ENCODE data around the gene MYH10.

Gene MYH10

GRCh38 chr17:8665684-8666083 is 35.2 kb upstream of the MYH10 start:
- no peaks in the 10 kb centered on the region for H3K9me3 ChIP-seq (ENCODE audit: control insufficient read depth, insufficient read depth, low read length)
- TF ChIP-seq CTCF (IDR thresholded peaks at IDR 0.05; ENCODE audit: low read depth, low read length, poor library complexity, severe bottlenecking) (no peak), EZH2phosphoT487 (IDR thresholded peaks at IDR 0.05; ENCODE audit: borderline replicate concordance, low read length) (no peak)
- H3K27me3 ChIP-seq (ENCODE audit: control insufficient read depth, low read length) = no peaks in the 10 kb centered on the region
- H3K79me2 ChIP-seq (ENCODE audit: control insufficient read depth, low read length) = no peaks in the 10 kb centered on the region
- no peaks in the 10 kb centered on the region for H4K20me1 ChIP-seq (ENCODE audit: control insufficient read depth, insufficient read depth, low read depth, low read length)
- H3K9me2 ChIP-seq (replicated peaks; ENCODE audit: control insufficient read depth, low read length) = no peaks in the 10 kb centered on the region
- no peaks in the 10 kb centered on the region for H3K4me1 ChIP-seq (ENCODE audit: control insufficient read depth, low read length)
- H3F3A ChIP-seq (ENCODE audit: control insufficient read depth, insufficient read depth) = no peaks in the 10 kb centered on the region
- H3K4me3 ChIP-seq (ENCODE audit: low read length) = no peak overlapping the region
- no peak overlapping the region for H3K27ac ChIP-seq (ENCODE audit: low read depth, low read length)
- no peak overlapping the region for H3K4me2 ChIP-seq (ENCODE audit: low read length)
- H3K36me3 ChIP-seq (ENCODE audit: control insufficient read depth, low read length) = no peaks in the 10 kb centered on the region

GRCh38 chr17:8664456-8665126 is 34.1 kb upstream of the MYH10 start:
- H3K4me2 ChIP-seq (ENCODE audit: low read length) = no peak overlapping the region
- no peaks in the 10 kb centered on the region for H4K20me1 ChIP-seq (ENCODE audit: control insufficient read depth, insufficient read depth, low read depth, low read length)
- H3K4me1 ChIP-seq (ENCODE audit: control insufficient read depth, low read length) = no peaks in the 10 kb centered on the region
- H3K79me2 ChIP-seq (ENCODE audit: control insufficient read depth, low read length) = no peaks in the 10 kb centered on the region
- H3K36me3 ChIP-seq (ENCODE audit: control insufficient read depth, low read length) = no peaks in the 10 kb centered on the region
- H3K27me3 ChIP-seq (ENCODE audit: control insufficient read depth, low read length) = no peaks in the 10 kb centered on the region
- no peaks in the 10 kb centered on the region for H3K9me3 ChIP-seq (ENCODE audit: control insufficient read depth, insufficient read depth, low read length)
- H3K27ac ChIP-seq (ENCODE audit: low read depth, low read length) = no peak overlapping the region
- TF ChIP-seq EZH2phosphoT487 (IDR thresholded peaks at IDR 0.05; ENCODE audit: borderline replicate concordance, low read length) (no peak), CTCF (IDR thresholded peaks at IDR 0.05; ENCODE audit: low read depth, low read length, poor library complexity, severe bottlenecking) (no peak)
- H3K9me2 ChIP-seq (replicated peaks; ENCODE audit: control insufficient read depth, low read length) = no peaks in the 10 kb centered on the region
- H3K4me3 ChIP-seq (ENCODE audit: low read length) = no peak overlapping the region
- no peaks in the 10 kb centered on the region for H3F3A ChIP-seq (ENCODE audit: control insufficient read depth, insufficient read depth)

- Histone ChIP-seq H3K27ac (ENCODE audit: low read depth, low read length) (no peak overlapping the region), H3K36me3 (ENCODE audit: control insufficient read depth, low read length) (no peaks in the 10 kb centered on the region), H3K4me3 (ENCODE audit: low read length) (no peak overlapping the region), H3F3A (ENCODE audit: control insufficient read depth, insufficient read depth) (no peaks in the 10 kb centered on the region), H3K4me1 (ENCODE audit: control insufficient read depth, low read length) (no peaks in the 10 kb centered on the region), H3K9me3 (ENCODE audit: control insufficient read depth, insufficient read depth, low read length) (no peaks in the 10 kb centered on the region), H3K79me2 (ENCODE audit: control insufficient read depth, low read length) (no peaks in the 10 kb centered on the region), H3K4me2 (ENCODE audit: low read length) (no peak overlapping the region), H4K20me1 (ENCODE audit: control insufficient read depth, insufficient read depth, low read depth, low read length) (no peaks in the 10 kb centered on the region), H3K27me3 (ENCODE audit: control insufficient read depth, low read length) (no peaks in the 10 kb centered on the region), H3K9me2 (replicated peaks; ENCODE audit: control insufficient read depth, low read length) (no peaks in the 10 kb centered on the region)
- no peak for TF ChIP-seq CTCF (IDR thresholded peaks at IDR 0.05; ENCODE audit: low read depth, low read length, poor library complexity, severe bottlenecking)
- TF ChIP-seq EZH2phosphoT487 (IDR thresholded peaks at IDR 0.05; ENCODE audit: borderline replicate concordance, low read length) = no peak
These were observed 32.4 kb upstream of the MYH10 start for GRCh38 chr17:8662973-8663372.
